Astrocyte of the spinal cord (primary cell): ENCODE data around the gene CAMK2N2.
"Not testable (repeated sequence)": the region's sequence is repeated elsewhere in the genome, so short reads cannot be mapped to it uniquely, and the experiment has no call there.

ENCODE experiments used
- DNase-seq: peaks from one replicate; pipeline ENCODE4 v3.0.0; 2011; ENCODE audit warnings: low read depth, low spot score
- H3K4me3 ChIP-seq: 2 replicates; pipeline ENCODE4 v1.5.1; 2011; ENCODE audit warnings: low read depth, mild to moderate bottlenecking, low read length, moderate library complexity
- in situ Hi-C: cut with HindIII; loops from 2 replicates; pipeline ENCODE4 v1.10.0; 2017; ENCODE audit warnings: low sequenced_read_pairs
- TF ChIP-seq, protein P1 (sequence below): IDR thresholded peaks from 2 replicates; pipeline ENCODE4 v1.5.1; 2012; ENCODE audit warnings: low read depth, mild to moderate bottlenecking, low read length, inconsistent platforms

CAMK2N2 gene

DNA sequence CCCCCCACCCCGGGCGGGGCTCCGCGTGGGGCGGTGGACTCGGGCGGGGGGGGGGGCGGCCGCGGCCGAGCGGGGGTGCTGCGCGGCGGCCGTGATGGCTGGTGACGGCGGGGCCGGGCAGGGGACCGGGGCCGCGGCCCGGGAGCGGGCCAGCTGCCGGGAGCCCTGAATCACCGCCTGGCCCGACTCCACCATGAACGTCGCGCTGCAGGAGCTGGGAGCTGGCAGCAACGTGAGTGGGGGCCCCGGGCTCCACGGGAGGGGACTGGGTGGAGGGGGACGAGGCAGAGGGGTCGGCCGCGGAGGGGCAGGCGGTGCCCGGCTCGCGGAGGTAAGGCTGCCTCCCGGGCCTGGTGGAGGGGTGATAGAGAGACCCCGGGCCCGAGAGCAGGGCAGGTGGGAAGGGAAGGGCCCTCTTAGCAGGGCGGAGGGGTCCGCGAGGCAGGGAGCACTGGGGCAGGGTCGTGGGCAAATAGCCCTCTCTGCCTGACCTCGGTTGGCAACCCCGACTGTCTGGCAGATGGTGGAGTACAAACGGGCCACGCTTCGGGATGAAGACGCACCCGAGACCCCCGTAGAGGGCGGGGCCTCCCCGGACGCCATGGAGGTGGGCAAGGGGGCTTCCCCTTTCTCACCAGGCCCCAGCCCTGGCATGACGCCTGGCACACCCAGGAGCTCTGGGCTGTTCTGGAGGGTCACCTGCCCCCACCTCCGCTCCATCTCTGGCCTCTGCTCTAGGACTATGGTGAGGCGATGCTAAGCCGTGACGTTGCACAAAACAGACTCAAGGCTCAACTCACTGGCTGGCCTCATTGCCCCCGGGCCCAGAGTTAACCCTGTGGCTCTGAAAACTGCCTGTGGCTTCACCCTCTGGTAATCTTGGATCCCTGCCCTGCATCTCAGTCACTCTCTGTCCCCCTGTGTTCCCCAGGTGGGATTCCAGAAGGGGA lies 14.9 kb upstream of the CAMK2N2 start, which contains the start of gene ECE2:
TSS of gene ECE2 (plus strand) at position 62 of the 950 bp plus-strand sequence. CDS start at position 194, 132 bp downstream.
- DNase-seq, result no peak
- in situ Hi-C loops, result no loop called here
- TF ChIP-seq, protein P1, sequence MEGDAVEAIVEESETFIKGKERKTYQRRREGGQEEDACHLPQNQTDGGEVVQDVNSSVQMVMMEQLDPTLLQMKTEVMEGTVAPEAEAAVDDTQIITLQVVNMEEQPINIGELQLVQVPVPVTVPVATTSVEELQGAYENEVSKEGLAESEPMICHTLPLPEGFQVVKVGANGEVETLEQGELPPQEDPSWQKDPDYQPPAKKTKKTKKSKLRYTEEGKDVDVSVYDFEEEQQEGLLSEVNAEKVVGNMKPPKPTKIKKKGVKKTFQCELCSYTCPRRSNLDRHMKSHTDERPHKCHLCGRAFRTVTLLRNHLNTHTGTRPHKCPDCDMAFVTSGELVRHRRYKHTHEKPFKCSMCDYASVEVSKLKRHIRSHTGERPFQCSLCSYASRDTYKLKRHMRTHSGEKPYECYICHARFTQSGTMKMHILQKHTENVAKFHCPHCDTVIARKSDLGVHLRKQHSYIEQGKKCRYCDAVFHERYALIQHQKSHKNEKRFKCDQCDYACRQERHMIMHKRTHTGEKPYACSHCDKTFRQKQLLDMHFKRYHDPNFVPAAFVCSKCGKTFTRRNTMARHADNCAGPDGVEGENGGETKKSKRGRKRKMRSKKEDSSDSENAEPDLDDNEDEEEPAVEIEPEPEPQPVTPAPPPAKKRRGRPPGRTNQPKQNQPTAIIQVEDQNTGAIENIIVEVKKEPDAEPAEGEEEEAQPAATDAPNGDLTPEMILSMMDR, result no peak
- no peak within 1 kb of the TSS for H3K4me3 ChIP-seq

DNA sequence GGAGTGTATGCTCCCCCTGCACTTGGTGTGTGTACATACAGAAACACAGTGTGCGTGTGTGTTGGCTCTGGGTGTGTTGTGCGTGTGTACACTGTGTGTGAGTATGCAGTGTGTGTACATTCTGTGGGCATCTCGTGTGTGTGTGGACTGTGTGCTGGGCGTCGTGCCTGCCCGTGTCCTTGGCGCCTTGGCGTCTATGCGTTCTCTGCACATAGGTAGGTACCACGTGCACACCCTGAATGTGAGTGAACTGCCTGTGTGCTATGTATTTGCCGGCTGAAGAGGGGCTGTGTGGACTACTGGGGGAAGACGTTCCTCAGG lies 14.0 kb upstream of the CAMK2N2 start:
- in situ Hi-C loops, result no loop called here

DNA sequence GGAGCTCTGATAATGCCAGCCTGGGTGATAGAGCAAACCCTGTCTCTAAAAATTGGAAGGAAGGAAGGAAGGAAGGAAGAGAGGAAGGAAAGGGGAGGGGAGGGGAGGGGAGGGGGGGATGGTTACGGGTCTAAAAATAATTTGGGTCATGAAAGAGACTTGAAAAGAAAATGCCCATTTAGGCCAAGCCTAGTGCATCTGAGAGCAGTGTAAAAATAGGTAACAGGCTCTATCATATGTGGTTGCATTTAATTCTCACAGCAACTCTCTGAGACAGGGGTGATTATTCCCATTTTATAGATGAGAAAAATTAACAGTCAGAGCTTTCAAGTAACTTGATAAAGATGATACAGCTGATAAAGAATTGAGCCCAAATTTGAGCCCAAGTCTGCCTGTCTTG lies 10.9 kb upstream of the CAMK2N2 start:
- TF ChIP-seq, protein P1, result no peak
- in situ Hi-C loops, result no loop called here

More for the DNA sequence above, 14.0 kb upstream of the CAMK2N2 start:
- DNase-seq, result no peak
- TF ChIP-seq, protein P1, result no peak
- no peak overlapping the region for H3K4me3 ChIP-seq

DNA sequence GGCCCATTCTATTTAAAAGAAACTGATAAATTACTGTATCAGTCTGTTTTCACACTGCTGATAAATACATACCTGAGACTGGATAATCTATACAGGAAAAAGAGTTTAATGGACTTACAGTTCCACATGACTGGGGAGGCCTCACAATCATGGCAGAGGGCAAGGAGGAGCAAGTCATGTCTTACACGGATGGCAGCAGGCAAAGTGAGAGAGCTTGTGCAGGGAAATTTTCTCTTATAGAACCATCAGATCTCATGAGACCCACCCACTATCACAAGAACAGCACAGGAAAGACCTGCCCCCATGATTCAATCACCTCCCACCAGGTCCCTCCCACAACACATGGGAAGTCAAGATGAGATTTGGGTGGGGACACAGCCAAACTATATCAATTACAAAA lies 5.9 kb upstream of the CAMK2N2 start:
- DNase-seq, in situ Hi-C loops, H3K4me3 ChIP-seq: not testable (repeated sequence)

More for the DNA sequence above, 10.9 kb upstream of the CAMK2N2 start:
- H3K4me3 ChIP-seq, result no peak overlapping the region
- DNase-seq, result no peak

DNA sequence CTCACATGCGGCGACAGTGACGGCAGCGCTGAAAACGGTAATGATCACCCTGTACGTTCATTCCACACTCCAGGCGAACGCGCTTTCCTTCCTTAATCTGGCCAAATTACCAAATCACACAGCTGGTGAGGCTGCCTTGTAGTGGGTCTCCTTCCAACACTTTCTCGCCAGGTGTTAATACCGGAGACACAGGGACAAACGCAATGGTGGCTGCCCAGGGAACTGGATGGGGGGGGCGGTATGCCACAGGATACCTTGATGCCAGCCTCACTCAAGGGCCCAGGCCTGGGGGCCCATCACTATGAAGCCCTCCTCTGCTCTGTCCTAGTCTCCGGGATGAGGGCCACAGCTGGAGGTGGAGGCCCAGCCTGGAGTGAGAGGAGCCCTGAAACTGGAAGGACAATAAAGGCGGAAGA lies 1.4 kb upstream of the CAMK2N2 start:
- no peak overlapping the region for H3K4me3 ChIP-seq
- in situ Hi-C loops, result no loop called here

DNA sequence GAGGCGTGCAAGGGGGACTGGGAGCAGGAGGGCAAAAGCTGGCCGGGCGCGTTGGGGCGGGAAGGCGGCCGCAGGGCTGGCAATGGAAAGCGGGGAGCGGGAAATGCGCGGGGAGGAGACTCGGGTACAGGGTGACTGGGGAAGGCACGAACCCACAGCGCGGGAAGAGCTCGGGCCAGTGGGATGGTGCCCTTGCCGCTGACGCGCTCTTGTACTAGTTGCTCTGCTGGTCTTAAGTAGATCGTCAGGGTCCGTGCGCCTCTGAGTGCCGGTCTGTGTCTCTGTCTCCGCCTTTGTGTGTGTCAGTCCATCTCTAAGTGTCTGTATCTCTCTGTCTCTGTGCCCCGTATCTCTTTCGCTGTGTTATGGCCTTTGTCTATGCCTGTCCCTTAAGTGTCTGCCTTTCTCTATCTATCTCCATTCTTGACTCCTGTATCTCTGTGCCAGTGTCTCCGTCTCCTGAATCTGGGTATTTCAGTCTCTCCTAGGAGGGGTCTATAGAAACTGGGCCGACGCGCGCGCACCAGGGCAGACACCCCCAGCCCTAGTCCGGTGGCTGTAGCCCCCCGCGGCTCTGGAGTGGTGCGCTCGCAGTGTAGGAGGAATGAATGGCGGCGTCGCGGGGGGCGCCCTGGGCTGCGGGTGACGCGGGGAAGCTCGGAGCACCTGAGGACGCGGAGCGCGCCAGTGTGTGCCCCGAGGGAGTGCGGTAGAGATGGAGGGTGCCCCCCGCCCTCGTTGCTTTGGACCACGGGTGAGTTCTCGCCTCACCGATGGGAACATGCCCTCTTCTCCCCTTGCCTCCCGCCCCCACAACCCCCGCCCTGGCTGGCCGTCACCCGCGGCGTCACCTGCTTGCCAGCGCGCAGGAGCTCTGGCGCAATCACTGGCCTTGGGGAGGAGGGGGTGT lies 756 bp upstream of the CAMK2N2 start:
- TF ChIP-seq, protein P1, result no peak
- H3K4me3 ChIP-seq, result peak overlapping the region; percentile 48
- peak; percentile 22 for DNase-seq
- in situ Hi-C loops, result no loop called here

More for the DNA sequence above, 1.4 kb upstream of the CAMK2N2 start:
- no peak for DNase-seq
- TF ChIP-seq, protein P1, result no peak
